GM18519 (cell line): Measurements from ENCODE around the gene CCDC77.

Source experiments
- ATAC-seq: cut with Tn5 transposase; IDR thresholded peaks from one replicate; pipeline ENCODE4 v1.9.1; 2021; ENCODE audit warnings: mild to moderate bottlenecking, moderate library complexity; ENCODE audit not compliant: unreplicated experiment, low FRiP score

CCDC77 gene

GRCh38 chr12:475286-475685, 73.8 kb downstream of the CCDC77 start:
- no peak for ATAC-seq

GRCh38 chr12:479161-479560, 77.7 kb downstream of the CCDC77 start:
- ATAC-seq, result no peak

- no peak for ATAC-seq
These were observed 79.7 kb downstream of the CCDC77 start for GRCh38 chr12:480831-481816.

- ATAC-seq, result no peak
These were observed 80.6 kb downstream of the CCDC77 start for GRCh38 chr12:482061-482460.

- no peak for ATAC-seq
These were observed 82.7 kb downstream of the CCDC77 start for GRCh38 chr12:484096-484495.

GRCh38 chr12:490260-490659, 88.8 kb downstream of the CCDC77 start:
- ATAC-seq, result no peak
